Transverse colon (tissue), 3 donors: ENCODE measurements around the gene MUC21.
"Not testable (repeated sequence)": the region's sequence is repeated elsewhere in the genome, so short reads cannot be mapped to it uniquely, and the experiment has no call there.

Source experiments
- CTCF ChIP-seq, 5 experiments: fragments of 200-600 bp in 3 of 5; fragments of 450-650 bp in 2 of 5; sonication (generic) in 3 of 5; IDR thresholded peaks; 1 replicate in 2 of 5; 2 replicates in 3 of 5; pipeline ENCODE4 v1.5.1; 2016 to 2017; ENCODE audit warnings: antibody characterized with exemption in 5 of 5, inconsistent platforms in 3 of 5, mild to moderate bottlenecking in 2 of 5, moderate library complexity in 1 of 5
- EP300 ChIP-seq: sonication (generic); formaldehyde crosslinking; IDR thresholded peaks from one replicate; pipeline ENCODE4 v1.6.1; 2017; ENCODE audit warnings: antibody characterized with exemption, low read depth
- POLR2A ChIP-seq: fragments of 450-650 bp; IDR thresholded peaks from one replicate; pipeline ENCODE4 v1.6.1; 2016; ENCODE audit warnings: antibody characterized with exemption, mild to moderate bottlenecking, moderate library complexity

GRCh38 chr6:30969171-30969570 is 14.3 kb upstream of the MUC21 start:
- not testable (repeated sequence) for TF ChIP-seq EP300; CTCF (IDR thresholded peaks at IDR 0.05); POLR2A
